ENCODE measurements around the gene HNRNPU.

- TF ChIP-seq CTCF (conservative IDR thresholded peaks at IDR 0.05; ENCODE audit: low read depth in 2 of 2) (peak in 1 of 2 experiments; percentile 26; a peak in 1 of 4 replicates), EZH2 (IDR thresholded peaks at IDR 0.05; ENCODE audit: low read depth, unreplicated experiment) (no peak), ZNF114 (CRISPR knock-in tag; IDR thresholded peaks at IDR 0.05) (no peak), POLR2AphosphoS5 (IDR thresholded peaks at IDR 0.05; ENCODE audit: low read depth) (no peak)
- TF ChIP-seq, protein P1, sequence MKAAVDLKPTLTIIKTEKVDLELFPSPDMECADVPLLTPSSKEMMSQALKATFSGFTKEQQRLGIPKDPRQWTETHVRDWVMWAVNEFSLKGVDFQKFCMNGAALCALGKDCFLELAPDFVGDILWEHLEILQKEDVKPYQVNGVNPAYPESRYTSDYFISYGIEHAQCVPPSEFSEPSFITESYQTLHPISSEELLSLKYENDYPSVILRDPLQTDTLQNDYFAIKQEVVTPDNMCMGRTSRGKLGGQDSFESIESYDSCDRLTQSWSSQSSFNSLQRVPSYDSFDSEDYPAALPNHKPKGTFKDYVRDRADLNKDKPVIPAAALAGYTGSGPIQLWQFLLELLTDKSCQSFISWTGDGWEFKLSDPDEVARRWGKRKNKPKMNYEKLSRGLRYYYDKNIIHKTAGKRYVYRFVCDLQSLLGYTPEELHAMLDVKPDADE (IDR thresholded peaks at IDR 0.05) = no peak
Observed at GRCh38 chr1:244833734-244834542, 30.4 kb downstream of the HNRNPU start.

Data from GM23338 (cell line).